Sigmoid colon (tissue), 4 donors: Measurements from ENCODE around the gene TRIP11.

Source experiments
- CTCF ChIP-seq, 4 experiments: fragments of 450-650 bp in 3 of 4; fragments of 200-600 bp in 1 of 4; IDR thresholded peaks; one replicate each; pipeline ENCODE4 v1.5.1; 2016 to 2019; ENCODE audit warnings: antibody characterized with exemption in 4 of 4, mild to moderate bottlenecking in 3 of 4, moderate library complexity in 2 of 4
- POLR2A ChIP-seq, 2 donors: fragments of 450-650 bp; IDR thresholded peaks; one replicate each; pipeline ENCODE4 v1.6.1; 2016; ENCODE audit warnings: antibody characterized with exemption in 2 of 2, mild to moderate bottlenecking in 2 of 2, moderate library complexity in 2 of 2
- POLR2AphosphoS5 ChIP-seq, 4 donors: sonication (generic); formaldehyde crosslinking; IDR thresholded peaks; one replicate each; pipeline ENCODE4 v1.6.1; 2017; ENCODE audit warnings: antibody characterized with exemption in 4 of 4

- TF ChIP-seq CTCF (IDR thresholded peaks at IDR 0.05), result no peak
- TF ChIP-seq POLR2A (IDR thresholded peaks at IDR 0.05), result no peak
- peak in 1 of 4 donors; percentile 21 for TF ChIP-seq POLR2AphosphoS5 (IDR thresholded peaks at IDR 0.05)
These were observed 120.0 kb downstream of the TRIP11 start for GRCh38 chr14:91919814-91920213.
